MM.1S (cell line): ENCODE measurements around the gene TLE1.

Experiments
- DNase-seq: peaks from one replicate; pipeline ENCODE4 v3.0.0-alpha.2; 2015
- H2AFZ ChIP-seq: fragments of 300-600 bp; sonication (generic); 2 replicates; pipeline ENCODE4 v1.6.0; 2016; ENCODE audit warnings: antibody characterized with exemption, low read length
- H3F3A ChIP-seq: fragments of 300-600 bp; sonication (generic); 2 replicates; pipeline ENCODE4 v1.6.1; 2016; ENCODE audit warnings: mild to moderate bottlenecking, antibody characterized with exemption, low read length, moderate library complexity, mixed read lengths; ENCODE audit not compliant: insufficient read depth
- H3K27ac ChIP-seq: fragments of 300-600 bp; sonication (generic); 2 replicates; pipeline ENCODE4 v1.5.1; 2016; ENCODE audit warnings: mild to moderate bottlenecking, low read length
- H3K27me3 ChIP-seq: fragments of 300-600 bp; sonication (generic); replicated peaks from 2 replicates; pipeline ENCODE4 v1.6.0; 2016; ENCODE audit warnings: low read length; ENCODE audit not compliant: insufficient read depth
- H3K36me3 ChIP-seq: fragments of 300-600 bp; sonication (generic); replicated peaks from 2 replicates; pipeline ENCODE4 v1.6.1; 2016; ENCODE audit warnings: mild to moderate bottlenecking, low read length, mixed read lengths; ENCODE audit not compliant: insufficient read depth
- H3K4me1 ChIP-seq: fragments of 300-600 bp; sonication (generic); 2 replicates; pipeline ENCODE4 v1.6.1; 2016; ENCODE audit warnings: low read length, mixed read lengths
- H3K4me2 ChIP-seq: fragments of 300-600 bp; sonication (generic); 2 replicates; pipeline ENCODE4 v1.6.0; 2016; ENCODE audit warnings: low read depth, low read length
- H3K4me3 ChIP-seq: fragments of 300-600 bp; sonication (generic); 2 replicates; pipeline ENCODE4 v1.5.1; 2016; ENCODE audit warnings: low read length, mixed read lengths
- H3K79me2 ChIP-seq: fragments of 300-600 bp; sonication (generic); 2 replicates; pipeline ENCODE4 v1.6.1; 2016; ENCODE audit warnings: mixed run types, low read length, mixed read lengths
- H3K9ac ChIP-seq: fragments of 300-600 bp; sonication (generic); 2 replicates; pipeline ENCODE4 v1.6.1; 2016; ENCODE audit warnings: low read length, mixed read lengths
- H3K9me2 ChIP-seq: fragments of 300-600 bp; sonication (generic); replicated peaks from 2 replicates; pipeline ENCODE4 v1.6.1; 2016; ENCODE audit warnings: mild to moderate bottlenecking, low read length, mixed read lengths; ENCODE audit not compliant: insufficient read depth
- H3K9me3 ChIP-seq: fragments of 300-600 bp; sonication (generic); replicated peaks from 2 replicates; pipeline ENCODE4 v1.6.1; 2016; ENCODE audit warnings: mild to moderate bottlenecking, low read length, mixed read lengths; ENCODE audit not compliant: insufficient read depth
- H4K20me1 ChIP-seq: fragments of 300-600 bp; sonication (generic); 2 replicates; pipeline ENCODE4 v1.6.1; 2016; ENCODE audit warnings: mild to moderate bottlenecking, low read length, moderate library complexity, mixed read lengths; ENCODE audit not compliant: insufficient read depth
- CTCF ChIP-seq: fragments of 300-600 bp; sonication (generic); IDR thresholded peaks from 2 replicates; pipeline ENCODE4 v1.5.1; 2016; ENCODE audit warnings: antibody characterized with exemption, low read length, mixed read lengths
- EZH2 ChIP-seq: fragments of 300-600 bp; sonication (generic); optimal IDR thresholded peaks from 2 replicates; pipeline ENCODE3; 2017; ENCODE audit warnings: low read depth, mild to moderate bottlenecking, antibody characterized with exemption, low read length, mixed read lengths
- EZH2phosphoT487 ChIP-seq: fragments of 300-600 bp; sonication (generic); IDR thresholded peaks from 2 replicates; pipeline ENCODE4 v1.6.1; 2018; ENCODE audit warnings: antibody characterized with exemption, low read length

TLE1 gene

GRCh38 chr9:81589819-81590218 lies 99.5 kb downstream of the TLE1 start:
- Histone ChIP-seq H3F3A (no peaks in the 10 kb centered on the region), H3K27ac (no peak overlapping the region), H2AFZ (no peak overlapping the region), H3K4me3 (no peak overlapping the region), H3K9me2 (no peaks in the 10 kb centered on the region), H3K4me1 (no peaks in the 10 kb centered on the region), H3K4me2 (no peak overlapping the region), H4K20me1 (no peaks in the 10 kb centered on the region), H3K36me3 (no peaks in the 10 kb centered on the region), H3K79me2 (no peaks in the 10 kb centered on the region), H3K9ac (no peak overlapping the region), H3K9me3 (no peaks in the 10 kb centered on the region), H3K27me3 (no peaks in the 10 kb centered on the region)
- TF ChIP-seq CTCF (no peak), EZH2phosphoT487 (no peak), EZH2 (no peak)
- DNase-seq: no peak

GRCh38 chr9:81589392-81589791 lies 100.0 kb downstream of the TLE1 start:
- Histone ChIP-seq H3K9ac (no peak overlapping the region), H3F3A (no peaks in the 10 kb centered on the region), H3K4me2 (no peak overlapping the region), H3K4me1 (no peaks in the 10 kb centered on the region), H4K20me1 (no peaks in the 10 kb centered on the region), H3K27ac (no peak overlapping the region), H3K9me3 (no peaks in the 10 kb centered on the region), H3K9me2 (no peaks in the 10 kb centered on the region), H3K27me3 (no peaks in the 10 kb centered on the region), H3K4me3 (no peak overlapping the region), H3K36me3 (no peaks in the 10 kb centered on the region), H3K79me2 (no peaks in the 10 kb centered on the region), H2AFZ (no peak overlapping the region)
- DNase-seq: no peak
- TF ChIP-seq CTCF (no peak), EZH2 (no peak), EZH2phosphoT487 (no peak)

- H3K4me1 ChIP-seq: no peaks in the 10 kb centered on the region
- DNase-seq: no peak
- H3K79me2 ChIP-seq: no peaks in the 10 kb centered on the region
- no peaks in the 10 kb centered on the region for H4K20me1 ChIP-seq
- H3K27me3 ChIP-seq: no peaks in the 10 kb centered on the region
- no peaks in the 10 kb centered on the region for H3K9me2 ChIP-seq
- H3K9ac ChIP-seq: no peak overlapping the region
- TF ChIP-seq EZH2 (no peak), CTCF (no peak), EZH2phosphoT487 (no peak)
- H3K4me3 ChIP-seq: no peak overlapping the region
- no peaks in the 10 kb centered on the region for H3K36me3 ChIP-seq
- H2AFZ ChIP-seq: no peak overlapping the region
- no peak overlapping the region for H3K27ac ChIP-seq
- H3F3A ChIP-seq: no peaks in the 10 kb centered on the region
- no peak overlapping the region for H3K4me2 ChIP-seq
- H3K9me3 ChIP-seq: no peaks in the 10 kb centered on the region
Measured at GRCh38 chr9:81588148-81588871, 101.0 kb downstream of the TLE1 start.
